Gastroesophageal sphincter (tissue), 4 donors: Measurements from ENCODE around the gene TAF15. TPM values are rescaled to one million over a fixed set of nuclear protein-coding genes. Genes with fewer than 3 reads are reported as not detected.

Experiments used
- ATAC-seq: fragments of 150-250 bp; one replicate; pipeline ENCODE4 v1.9.1; 2016; ENCODE audit warnings: mild to moderate bottlenecking, moderate library complexity
- H3K27ac ChIP-seq, 4 donors: fragments of 200-600 bp; sonication (generic) in 3 of 4; 1 replicate in 3 of 4; 2 replicates in 1 of 4; pipeline ENCODE4 v1.5.1; 2016 to 2019
- H3K27me3 ChIP-seq: fragments of 200-600 bp; sonication (generic); one replicate; pipeline ENCODE4 v1.5.1; 2019
- H3K36me3 ChIP-seq, 2 donors: fragments of 200-600 bp; sonication (generic); one replicate each; pipeline ENCODE4 v1.5.1; 2019; ENCODE audit warnings: control low read depth in 1 of 2
- H3K4me1 ChIP-seq, 3 donors: fragments of 200-600 bp; sonication (generic); 1 replicate in 2 of 3; 2 replicates in 1 of 3; pipeline ENCODE4 v1.5.1; 2016 to 2019; ENCODE audit warnings: control low read depth in 2 of 3
- H3K4me3 ChIP-seq, 2 donors: fragments of 200-600 bp; sonication (generic); one replicate each; pipeline ENCODE4 v1.5.1; 2019; ENCODE audit warnings: mild to moderate bottlenecking in 1 of 2, moderate library complexity in 1 of 2
- H3K9me3 ChIP-seq, 3 donors: fragments of 200-600 bp; sonication (generic); one replicate each; pipeline ENCODE4 v1.5.1; 2017 to 2019; ENCODE audit warnings: control low read depth in 2 of 3
- EP300 ChIP-seq: sonication (generic); formaldehyde crosslinking; IDR thresholded peaks from one replicate; pipeline ENCODE4 v1.6.1; 2017; ENCODE audit warnings: antibody characterized with exemption, mild to moderate bottlenecking
- POLR2A ChIP-seq, 2 donors: fragments of 450-650 bp; IDR thresholded peaks; one replicate each; pipeline ENCODE4 v1.6.1; 2017; ENCODE audit warnings: antibody characterized with exemption in 2 of 2, mild to moderate bottlenecking in 2 of 2, moderate library complexity in 1 of 2
- POLR2AphosphoS5 ChIP-seq: sonication (generic); formaldehyde crosslinking; IDR thresholded peaks from one replicate; pipeline ENCODE4 v1.6.1; 2017; ENCODE audit warnings: antibody characterized with exemption
- WGBS, 2 donors: methylation state at CpG; one replicate each; pipeline ENCODE4 v1.1.5; 2018; ENCODE audit warnings: low coverage in 1 of 2; 5-methylcytosine and 5-hydroxymethylcytosine counted together
- total RNA-seq, 4 donors: library from RNA; depleted of rRNA; stranded (reverse); fragments of >200 nt; gene quantifications; one replicate each; pipeline ENCODE4 v1.1.0, GENCODE V29; 2016
- TF ChIP-seq, protein P1 (sequence below), 4 experiments: fragments of 200-600 bp in 2 of 4; fragments of 450-650 bp in 2 of 4; sonication (generic) in 1 of 4; IDR thresholded peaks; one replicate each; pipeline ENCODE4 v1.5.1; 2017 to 2019; ENCODE audit warnings: antibody characterized with exemption in 4 of 4, mild to moderate bottlenecking in 2 of 4, moderate library complexity in 2 of 4

TAF15 gene
- total RNA-seq, 4 donors from 2014 or later: 58.2 to 144 (median 109) TPM

DNA sequence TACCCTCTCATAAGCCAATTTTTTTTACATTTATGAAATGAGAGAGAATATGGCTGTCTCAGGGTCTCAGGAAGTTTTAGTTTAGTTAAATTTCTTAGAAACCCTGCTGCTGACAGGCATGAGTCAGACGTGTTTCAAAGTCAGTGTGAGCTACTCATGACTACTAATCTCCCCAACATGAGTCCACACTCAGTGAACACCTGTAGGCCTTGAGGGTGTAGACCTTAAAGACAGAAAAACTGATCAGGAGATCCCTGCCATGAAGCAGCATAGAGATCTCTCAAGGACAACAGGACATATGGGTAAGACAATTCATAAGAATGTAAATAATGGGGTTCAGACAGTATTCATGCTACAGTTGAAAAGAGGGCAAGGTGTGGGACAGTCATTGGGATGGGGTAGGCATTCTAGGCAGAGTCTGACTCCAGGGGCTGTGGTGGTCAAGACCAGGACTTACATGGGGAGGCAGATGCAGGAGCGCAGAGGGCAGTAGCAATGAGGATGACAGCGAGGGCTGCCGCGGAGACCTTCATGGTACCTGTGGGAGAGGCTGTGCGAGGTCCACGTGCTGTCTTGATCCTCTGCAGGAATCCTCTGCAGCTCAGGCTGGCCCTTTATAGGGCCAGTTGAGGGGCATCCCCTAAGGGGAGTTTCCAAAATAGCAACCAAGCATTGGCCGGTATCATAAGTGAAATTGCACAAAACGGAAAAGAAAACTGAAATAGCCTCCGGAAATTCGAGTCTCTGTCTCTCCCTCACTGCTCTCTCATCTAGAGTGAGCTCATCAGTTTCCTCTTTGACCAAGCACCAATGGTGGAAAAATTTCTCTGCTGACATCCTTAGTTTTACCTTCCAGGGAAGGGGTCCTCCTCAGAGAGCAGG is 70.7 kb downstream of the TAF15 start, which contains the start of gene CCL5:
CCL5 (minus strand) TSS at position 588 of the 882 bp plus-strand sequence.
- no peak within 1 kb of the TSS for H3K27ac ChIP-seq
- H3K4me3 ChIP-seq: no peak within 1 kb of the TSS
- peak; percentile 10 for ATAC-seq

DNA sequence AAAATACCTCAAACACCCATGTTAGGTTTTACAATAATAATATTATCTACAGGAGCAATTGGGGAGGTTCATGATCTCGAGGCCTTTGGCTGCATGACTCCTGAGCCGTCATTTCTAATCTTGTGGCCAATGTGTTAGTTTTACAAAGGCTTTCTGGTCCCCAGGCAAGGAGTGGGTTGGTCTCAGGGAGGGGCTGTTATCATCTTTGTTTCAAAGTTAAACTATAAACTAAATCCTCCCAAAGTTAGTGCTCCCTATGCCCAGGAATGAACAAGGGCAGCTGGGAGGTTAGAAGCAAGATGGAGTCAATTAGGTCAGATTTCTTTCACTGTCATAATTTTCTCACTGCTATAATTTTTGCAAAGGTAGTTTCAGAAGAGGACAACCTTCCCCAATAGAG is 80.0 kb downstream of the TAF15 start:
- H3K9me3 ChIP-seq: no peaks in the 10 kb centered on the region
- H3K4me1 ChIP-seq: peaks cover 0 to 7% (median 0%) of the 10 kb centered on the region in 3 donors
- no peak overlapping the region for H3K4me3 ChIP-seq
- H3K27me3 ChIP-seq: no peaks in the 10 kb centered on the region
- ATAC-seq: no peak
- no peak overlapping the region for H3K27ac ChIP-seq
- no peak for TF ChIP-seq POLR2A (IDR thresholded peaks at IDR 0.05)
- no peak for TF ChIP-seq POLR2AphosphoS5
- TF ChIP-seq, protein P1, sequence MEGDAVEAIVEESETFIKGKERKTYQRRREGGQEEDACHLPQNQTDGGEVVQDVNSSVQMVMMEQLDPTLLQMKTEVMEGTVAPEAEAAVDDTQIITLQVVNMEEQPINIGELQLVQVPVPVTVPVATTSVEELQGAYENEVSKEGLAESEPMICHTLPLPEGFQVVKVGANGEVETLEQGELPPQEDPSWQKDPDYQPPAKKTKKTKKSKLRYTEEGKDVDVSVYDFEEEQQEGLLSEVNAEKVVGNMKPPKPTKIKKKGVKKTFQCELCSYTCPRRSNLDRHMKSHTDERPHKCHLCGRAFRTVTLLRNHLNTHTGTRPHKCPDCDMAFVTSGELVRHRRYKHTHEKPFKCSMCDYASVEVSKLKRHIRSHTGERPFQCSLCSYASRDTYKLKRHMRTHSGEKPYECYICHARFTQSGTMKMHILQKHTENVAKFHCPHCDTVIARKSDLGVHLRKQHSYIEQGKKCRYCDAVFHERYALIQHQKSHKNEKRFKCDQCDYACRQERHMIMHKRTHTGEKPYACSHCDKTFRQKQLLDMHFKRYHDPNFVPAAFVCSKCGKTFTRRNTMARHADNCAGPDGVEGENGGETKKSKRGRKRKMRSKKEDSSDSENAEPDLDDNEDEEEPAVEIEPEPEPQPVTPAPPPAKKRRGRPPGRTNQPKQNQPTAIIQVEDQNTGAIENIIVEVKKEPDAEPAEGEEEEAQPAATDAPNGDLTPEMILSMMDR (IDR thresholded peaks at IDR 0.05): no peak
- no peak for TF ChIP-seq EP300
- 71 to 74% methylated on average over 2 of the region's 2 CpGs for WGBS, 2 donors
- no peaks in the 10 kb centered on the region for H3K36me3 ChIP-seq

More for the DNA sequence above, 70.7 kb downstream of the TAF15 start, which contains the start of gene CCL5:
- Histone ChIP-seq H3K27me3 (no peaks in the 10 kb centered on the region), H3K9me3 (no peaks in the 10 kb centered on the region), H3K36me3 (no peaks in the 10 kb centered on the region), H3K4me1 (no peaks in the 10 kb centered on the region)
- WGBS, 2 donors: 60 to 61% methylated on average over 9 to 11 of the region's 11 CpGs
- TF ChIP-seq EP300: no peak
- TF ChIP-seq POLR2A (IDR thresholded peaks at IDR 0.05): peak in 1 of 2 donors; percentile 10
- TF ChIP-seq POLR2AphosphoS5: no peak

DNA sequence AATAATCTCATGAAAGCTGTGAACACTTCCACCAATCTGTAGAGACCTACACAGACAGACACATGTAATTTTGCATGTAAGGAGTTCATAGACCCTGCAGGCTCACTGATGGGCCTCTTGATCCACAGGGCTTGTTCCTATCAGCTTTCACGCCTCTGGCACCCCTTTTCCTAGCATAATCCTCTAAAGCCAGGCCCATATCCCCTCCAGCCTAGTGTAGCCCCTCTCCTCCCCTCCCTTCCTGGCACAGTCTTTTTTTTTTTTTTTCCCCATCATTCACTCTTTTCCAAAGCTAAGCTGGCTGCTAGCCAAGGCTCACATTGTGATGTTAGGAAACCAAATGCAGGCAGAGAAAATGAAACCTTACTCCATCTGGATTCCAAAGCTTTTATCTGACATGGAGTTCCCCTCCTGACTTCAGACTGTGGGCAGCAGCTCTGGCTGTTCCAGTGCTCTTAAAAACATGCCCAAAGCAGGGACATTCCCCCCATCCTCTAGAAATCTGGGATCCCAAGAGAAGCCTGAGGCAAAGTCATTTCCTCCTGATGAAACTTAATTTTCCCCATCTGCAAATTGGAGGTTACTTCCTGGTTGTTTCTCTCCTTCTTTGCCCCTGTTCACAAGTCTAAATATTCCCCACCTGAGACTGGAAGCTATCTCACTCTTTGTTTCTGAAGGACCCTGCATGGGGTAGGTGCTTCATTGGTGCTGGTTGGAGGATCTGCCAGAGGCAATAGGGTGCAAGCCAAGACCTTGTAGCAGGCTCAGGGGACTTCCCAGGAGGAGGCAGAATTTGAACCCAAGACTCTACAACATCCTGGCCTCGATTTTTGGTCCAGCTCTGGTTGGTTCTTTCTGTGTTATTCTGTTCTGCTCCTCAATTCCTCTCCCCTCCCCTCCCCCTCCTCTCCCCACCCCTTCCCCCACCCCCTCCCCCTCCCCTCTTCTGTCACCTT is 80.8 kb downstream of the TAF15 start:
- Histone ChIP-seq H3K27ac (no peak overlapping the region), H3K9me3 (no peaks in the 10 kb centered on the region), H3K36me3 (no peaks in the 10 kb centered on the region), H3K4me3 (no peak overlapping the region), H3K27me3 (no peaks in the 10 kb centered on the region), H3K4me1 (peaks cover 0 to 7% (median 0%) of the 10 kb centered on the region in 3 donors)
- no peak for ATAC-seq
- TF ChIP-seq POLR2AphosphoS5 (no peak), POLR2A (IDR thresholded peaks at IDR 0.05) (no peak), EP300 (no peak)
- TF ChIP-seq, protein P1 (IDR thresholded peaks at IDR 0.05): no peak
- 63 to 100% methylated on average over 1 to 2 of the region's 2 CpGs for WGBS, 2 donors

DNA sequence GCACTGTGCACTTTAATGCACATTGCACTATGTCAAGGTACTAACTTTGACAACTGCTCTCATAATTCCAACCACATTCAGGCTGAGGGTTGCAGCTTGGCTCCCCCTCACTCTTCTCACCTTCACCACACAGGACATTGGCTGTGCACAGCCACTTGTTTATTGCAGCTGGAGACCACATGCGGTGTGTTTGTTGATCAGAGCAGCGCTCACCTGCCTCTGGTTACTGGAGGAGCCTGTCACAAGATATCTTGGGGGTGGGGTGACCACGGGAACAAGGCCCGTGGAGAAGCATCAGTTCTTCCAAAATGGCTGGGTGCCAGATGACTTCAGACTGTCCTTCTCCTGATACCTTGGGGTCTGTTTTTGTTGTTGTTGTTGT is 81.5 kb downstream of the TAF15 start:
- H3K4me3 ChIP-seq: no peak overlapping the region
- TF ChIP-seq, protein P1 (IDR thresholded peaks at IDR 0.05): no peak
- no peak for TF ChIP-seq EP300
- no peak for ATAC-seq
- H3K27ac ChIP-seq: no peak overlapping the region
- H3K27me3 ChIP-seq: no peaks in the 10 kb centered on the region
- 70% methylated on average over 2 of the region's 4 CpGs; no CpG with 5 or more reads in 1 of the 2 donors for WGBS, 2 donors
- no peaks in the 10 kb centered on the region for H3K36me3 ChIP-seq
- H3K9me3 ChIP-seq: no peaks in the 10 kb centered on the region
- H3K4me1 ChIP-seq: peaks cover 0 to 7% (median 0%) of the 10 kb centered on the region in 3 donors

DNA sequence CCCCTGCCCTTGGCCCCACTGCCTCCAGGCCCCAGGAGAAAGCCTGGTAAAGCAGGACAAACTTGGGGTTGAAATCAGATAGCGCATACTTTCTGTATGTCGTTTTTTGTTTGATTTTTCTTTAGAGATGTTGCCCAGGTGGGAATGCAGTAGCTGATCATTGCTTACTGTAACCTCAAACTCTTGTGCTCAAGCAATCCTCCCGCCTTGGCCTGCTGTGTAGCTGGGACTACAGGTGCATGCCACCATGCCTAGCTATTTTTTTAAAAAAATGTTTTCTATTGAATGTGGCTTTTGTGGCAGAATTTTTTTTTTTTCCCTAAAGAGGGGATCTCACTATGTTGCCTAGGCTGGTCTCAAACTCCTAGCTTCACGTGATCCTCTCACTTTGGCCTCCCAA is 82.0 kb downstream of the TAF15 start:
- Histone ChIP-seq H3K4me1 (peaks cover 0 to 7% (median 0%) of the 10 kb centered on the region in 3 donors), H3K4me3 (no peak overlapping the region), H3K27ac (no peak overlapping the region), H3K9me3 (no peaks in the 10 kb centered on the region), H3K36me3 (no peaks in the 10 kb centered on the region), H3K27me3 (no peaks in the 10 kb centered on the region)
- TF ChIP-seq POLR2A (IDR thresholded peaks at IDR 0.05) (no peak), EP300 (no peak), POLR2AphosphoS5 (no peak)
- TF ChIP-seq, protein P1 (IDR thresholded peaks at IDR 0.05): no peak
- 82 to 88% methylated on average over 3 to 4 of the region's 4 CpGs for WGBS, 2 donors
- ATAC-seq: no peak
